Measurements from ENCODE around the gene POLR3K. TPM values are rescaled to one million over a fixed set of nuclear protein-coding genes. Genes with fewer than 3 reads are reported as not detected.
"Not testable (repeated sequence)": the region's sequence is repeated elsewhere in the genome, so short reads cannot be mapped to it uniquely, and the experiment has no call there.

POLR3K gene
- total RNA-seq, 2 experiments from 2014 or later: 39.9 to 45.3 TPM

DNA sequence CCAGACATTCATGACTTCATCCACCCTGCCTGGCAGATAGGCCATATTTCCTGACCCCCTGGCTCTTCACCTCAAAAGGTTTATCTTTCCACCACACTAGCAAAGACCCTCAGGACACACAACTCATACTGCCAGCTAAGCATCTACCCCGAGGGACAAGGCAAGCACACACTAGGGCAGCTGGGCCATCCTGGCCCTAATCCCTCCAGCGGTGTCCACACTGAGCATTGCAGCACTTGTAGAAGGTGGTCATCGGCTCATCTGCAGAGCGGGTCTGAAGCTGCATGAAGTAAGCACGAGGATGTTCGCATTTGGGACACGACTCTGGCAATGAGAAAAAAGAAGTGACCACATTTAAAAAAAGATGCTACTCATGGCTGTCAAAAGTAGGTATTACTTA lies 6.2 kb downstream of the POLR3K start:
- ChIA-PET POLR2A (no interaction called here), CTCF (interaction anchor here (1.6 to 2.2 kb wide), 2 partner anchors 18 to 60 kb away, joined by 3 to 8 read pairs; no protein-coding TSS in a partner anchor)
- Mint-ChIP-seq H3K27me3 (no peaks in the 10 kb centered on the region), H3K36me3 (peaks cover 43% of the 10 kb centered on the region), H3K4me1 (ENCODE audit: low read depth) (peaks cover 34% of the 10 kb centered on the region), H3K27ac (no peak overlapping the region), H3K9me3 (no peaks in the 10 kb centered on the region), H3K4me3 (no peak overlapping the region)
- no peak for DNase-seq
- intact Hi-C loops (cut with micrococcal nuclease): no loop called here

DNA sequence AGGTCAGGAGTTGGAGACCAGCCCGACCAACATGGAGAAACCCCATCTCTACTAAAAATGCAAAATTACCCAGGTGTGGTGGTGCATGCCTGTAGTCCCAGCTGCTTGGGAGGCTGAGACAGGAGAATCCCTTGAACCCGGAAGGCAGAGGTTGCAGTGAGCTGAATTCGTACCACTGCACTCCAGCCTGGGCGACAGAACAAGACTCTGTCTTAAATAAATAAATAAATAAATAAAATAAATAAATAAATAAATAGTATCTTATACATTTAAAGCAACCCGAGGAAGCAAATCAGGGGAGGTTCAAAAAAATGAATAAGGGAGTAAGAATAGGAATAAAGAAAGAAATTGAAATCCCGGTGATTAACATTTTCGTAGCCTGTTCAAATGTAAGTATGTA lies 6.9 kb downstream of the POLR3K start:
- H3K36me3 Mint-ChIP-seq: peaks cover 47% of the 10 kb centered on the region
- H3K27me3 Mint-ChIP-seq; H3K27ac Mint-ChIP-seq; DNase-seq; H3K4me3 Mint-ChIP-seq; H3K9me3 Mint-ChIP-seq; intact Hi-C loops (cut with micrococcal nuclease); POLR2A ChIA-PET: not testable (repeated sequence)
- CTCF ChIA-PET: interaction anchor here (0.6 to 1.6 kb wide), 3 partner anchors 61 to 1995 kb away, joined by 3 read pairs; no protein-coding TSS in a partner anchor
- peaks cover 34% of the 10 kb centered on the region for H3K4me1 Mint-ChIP-seq (ENCODE audit: low read depth)

DNA sequence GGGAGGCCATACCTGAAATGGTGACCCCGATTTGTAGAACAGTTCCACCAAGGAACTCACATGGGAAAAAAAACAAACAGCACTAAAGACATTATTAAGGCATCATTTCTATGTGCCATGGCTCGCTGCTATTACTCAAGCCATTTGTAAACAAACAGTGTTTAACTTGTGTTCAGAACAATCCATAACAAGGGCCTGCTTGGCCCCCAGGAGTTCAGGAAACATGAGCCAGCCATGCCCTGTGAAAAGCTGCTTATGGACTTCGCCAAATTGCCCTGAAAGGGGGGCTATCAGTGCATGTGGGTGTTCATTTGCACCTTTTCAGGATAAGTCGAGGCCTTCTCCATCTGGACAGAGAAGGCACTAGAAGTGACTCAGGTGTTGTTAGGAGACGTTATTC lies 8.0 kb downstream of the POLR3K start:
- intact Hi-C loops (cut with micrococcal nuclease): no loop called here
- Mint-ChIP-seq H3K4me3 (no peak overlapping the region), H3K9me3 (no peaks in the 10 kb centered on the region), H3K27ac (no peak overlapping the region), H3K27me3 (no peaks in the 10 kb centered on the region), H3K4me1 (ENCODE audit: low read depth) (peaks cover 27% of the 10 kb centered on the region), H3K36me3 (peaks cover 37% of the 10 kb centered on the region)
- no peak for DNase-seq
- ChIA-PET CTCF (interaction anchor here (0.8 kb wide), 1 partner anchor 20 kb away, joined by 4 read pairs; no protein-coding TSS in a partner anchor), POLR2A (interaction anchor here (0.6 kb wide), 1 partner anchor 189 kb away, joined by 3 read pairs; the partner anchor contains the start of gene FAM234A)

DNA sequence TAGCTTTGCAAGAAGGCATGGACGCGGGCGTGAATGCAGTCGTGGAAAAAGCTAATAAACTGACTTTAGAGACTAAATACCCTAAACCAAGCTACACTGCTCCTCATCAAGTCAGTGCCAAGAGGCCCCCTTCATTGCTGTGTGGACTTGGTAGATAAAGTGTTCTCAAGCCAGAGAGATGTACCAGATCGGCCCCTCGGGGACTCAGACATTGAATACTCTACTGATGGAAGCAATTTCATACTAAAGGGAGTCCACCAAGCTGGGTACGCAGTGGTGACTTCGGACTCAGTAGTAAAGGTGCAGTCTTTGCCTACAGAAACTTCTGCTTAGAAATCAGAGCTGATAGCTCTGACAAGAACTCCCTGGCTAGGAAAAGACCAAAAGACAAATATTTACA lies 8.8 kb downstream of the POLR3K start:
- Mint-ChIP-seq H3K27ac (no peak overlapping the region), H3K4me1 (ENCODE audit: low read depth) (peaks cover 28% of the 10 kb centered on the region), H3K9me3 (no peaks in the 10 kb centered on the region), H3K4me3 (no peak overlapping the region), H3K27me3 (no peaks in the 10 kb centered on the region), H3K36me3 (peaks cover 38% of the 10 kb centered on the region)
- ChIA-PET POLR2A (interaction anchor here (0.5 kb wide), 1 partner anchor 95 kb away, joined by 3 read pairs; no protein-coding TSS in a partner anchor), CTCF (interaction anchor here (1.1 kb wide), 1 partner anchor 52 kb away, joined by 3 read pairs; no protein-coding TSS in a partner anchor)
- intact Hi-C loops (cut with micrococcal nuclease): no loop called here
- no peak for DNase-seq

DNA sequence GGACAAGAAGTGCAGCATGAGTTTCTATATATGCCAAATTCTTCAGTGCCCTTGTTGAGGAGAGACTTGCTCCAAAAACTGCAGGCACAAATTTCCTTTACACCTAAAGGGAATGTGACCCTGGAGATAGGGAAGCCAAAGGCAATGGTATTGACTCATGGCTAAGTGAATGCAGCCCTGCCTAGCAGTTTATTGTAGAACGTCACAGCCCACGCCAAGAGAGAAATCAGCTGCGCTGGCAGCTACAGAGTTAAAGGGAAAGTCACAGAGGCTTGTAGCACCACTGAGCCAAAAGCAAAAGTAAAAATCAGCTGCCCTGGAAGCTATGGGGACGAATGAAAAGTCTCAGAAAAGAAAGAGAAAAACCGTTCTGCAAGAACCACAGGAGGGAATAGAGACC lies 10.1 kb downstream of the POLR3K start:
- DNase-seq: no peak
- ChIA-PET CTCF (interaction anchor here (1.0 to 1.7 kb wide), 2 partner anchors 22 to 54 kb away, joined by 4 read pairs; no protein-coding TSS in a partner anchor), POLR2A (no interaction called here)
- Mint-ChIP-seq H3K27ac (no peak overlapping the region), H3K4me3 (no peak overlapping the region), H3K27me3 (no peaks in the 10 kb centered on the region), H3K4me1 (ENCODE audit: low read depth) (peaks cover 39% of the 10 kb centered on the region), H3K36me3 (peaks cover 40% of the 10 kb centered on the region), H3K9me3 (no peaks in the 10 kb centered on the region)
- intact Hi-C loops (cut with micrococcal nuclease): no loop called here

DNA sequence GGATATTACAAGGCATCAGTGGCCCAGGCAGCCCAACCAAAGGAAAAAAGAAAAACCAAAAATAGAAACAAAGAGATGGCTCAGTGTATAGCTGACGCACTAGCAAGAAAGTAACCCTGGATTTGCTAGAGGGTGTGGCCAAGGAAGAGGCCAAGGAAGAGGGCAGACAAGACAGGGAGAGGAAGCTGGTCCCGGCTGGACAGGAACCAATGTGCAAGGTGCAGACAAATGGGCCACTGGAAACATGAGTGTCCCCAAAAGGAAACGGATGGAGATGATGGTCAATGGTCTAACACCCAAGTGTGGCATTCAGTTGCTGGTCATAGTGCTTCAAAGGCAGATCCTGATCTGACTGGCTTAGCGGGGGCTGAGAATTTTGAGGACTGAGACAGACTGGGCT lies 10.7 kb downstream of the POLR3K start:
- Mint-ChIP-seq H3K4me3 (no peak overlapping the region), H3K4me1 (ENCODE audit: low read depth) (peaks cover 39% of the 10 kb centered on the region), H3K9me3 (no peaks in the 10 kb centered on the region), H3K27ac (no peak overlapping the region), H3K27me3 (no peaks in the 10 kb centered on the region), H3K36me3 (peaks cover 38% of the 10 kb centered on the region)
- CTCF ChIA-PET: interaction anchor here (1.7 kb wide), 1 partner anchor 54 kb away, joined by 4 read pairs; no protein-coding TSS in a partner anchor
- intact Hi-C loops (cut with micrococcal nuclease): no loop called here
- POLR2A ChIA-PET: no interaction called here
- no peak for DNase-seq

DNA sequence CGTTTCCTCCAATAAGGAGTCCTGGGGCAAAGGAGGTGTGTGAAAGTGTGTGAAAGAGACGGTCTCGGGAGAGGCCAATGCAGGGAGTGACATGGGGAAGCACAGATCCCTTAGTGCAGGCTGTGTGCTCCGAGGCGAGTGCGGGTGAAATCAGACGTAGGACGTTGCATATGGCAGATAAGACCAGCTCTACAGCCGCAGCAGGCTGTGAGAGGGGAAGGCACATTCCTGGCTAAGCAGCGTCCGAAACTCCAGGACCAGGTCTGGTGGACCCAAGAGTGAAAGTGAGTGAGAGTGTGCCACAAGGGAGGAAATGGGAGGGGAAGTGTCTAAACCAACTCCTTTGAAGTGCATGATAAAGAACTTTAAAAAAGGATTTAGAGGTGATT lies 11.3 kb downstream of the POLR3K start:
- Mint-ChIP-seq H3K27ac (no peak overlapping the region), H3K9me3 (no peaks in the 10 kb centered on the region), H3K27me3 (no peaks in the 10 kb centered on the region), H3K4me1 (ENCODE audit: low read depth) (peaks cover 39% of the 10 kb centered on the region), H3K4me3 (no peak overlapping the region), H3K36me3 (peaks cover 34% of the 10 kb centered on the region)
- intact Hi-C loops (cut with micrococcal nuclease): no loop called here
- ChIA-PET CTCF (interaction anchor here (1.7 kb wide), 1 partner anchor 55 kb away, joined by 4 read pairs; no protein-coding TSS in a partner anchor), POLR2A (no interaction called here)
- no peak for DNase-seq

DNA sequence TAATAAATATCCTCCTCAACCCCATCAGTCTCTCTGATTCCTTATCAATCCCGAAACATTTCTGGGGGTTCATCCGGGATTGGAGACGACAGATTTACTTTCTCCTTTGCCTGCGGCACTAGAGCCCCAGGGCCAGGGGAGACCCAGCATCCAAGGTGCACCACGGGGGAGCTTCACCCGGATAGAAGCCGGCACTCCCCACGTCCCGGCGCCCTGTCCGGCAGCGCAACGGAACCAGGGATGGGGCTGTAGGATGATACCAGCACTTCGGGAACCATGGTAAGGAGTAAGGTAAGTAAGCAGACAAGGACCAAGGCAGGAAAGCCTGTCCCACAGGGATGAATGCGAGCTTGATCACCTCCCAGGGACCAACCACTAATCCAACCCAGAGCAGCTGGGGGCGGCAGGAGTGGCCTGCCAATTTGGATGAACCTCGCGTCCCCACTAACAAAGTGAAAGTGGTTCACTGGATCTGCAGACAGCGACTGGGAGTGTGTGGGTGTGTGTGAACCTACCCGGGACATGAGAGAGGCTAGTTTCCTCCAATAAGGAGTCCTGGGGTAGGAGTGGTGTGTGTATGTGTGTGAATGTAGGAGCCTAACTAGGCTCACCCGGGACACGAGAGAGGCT lies 11.9 kb downstream of the POLR3K start:
- intact Hi-C loops (cut with micrococcal nuclease): no loop called here
- H3K9me3 Mint-ChIP-seq: no peaks in the 10 kb centered on the region
- H3K36me3 Mint-ChIP-seq: peaks cover 32% of the 10 kb centered on the region
- DNase-seq: no peak
- ChIA-PET POLR2A (no interaction called here), CTCF (no interaction called here)
- no peak overlapping the region for H3K27ac Mint-ChIP-seq
- H3K27me3 Mint-ChIP-seq: no peaks in the 10 kb centered on the region
- H3K4me3 Mint-ChIP-seq: no peak overlapping the region
- peaks cover 39% of the 10 kb centered on the region for H3K4me1 Mint-ChIP-seq (ENCODE audit: low read depth)

DNA sequence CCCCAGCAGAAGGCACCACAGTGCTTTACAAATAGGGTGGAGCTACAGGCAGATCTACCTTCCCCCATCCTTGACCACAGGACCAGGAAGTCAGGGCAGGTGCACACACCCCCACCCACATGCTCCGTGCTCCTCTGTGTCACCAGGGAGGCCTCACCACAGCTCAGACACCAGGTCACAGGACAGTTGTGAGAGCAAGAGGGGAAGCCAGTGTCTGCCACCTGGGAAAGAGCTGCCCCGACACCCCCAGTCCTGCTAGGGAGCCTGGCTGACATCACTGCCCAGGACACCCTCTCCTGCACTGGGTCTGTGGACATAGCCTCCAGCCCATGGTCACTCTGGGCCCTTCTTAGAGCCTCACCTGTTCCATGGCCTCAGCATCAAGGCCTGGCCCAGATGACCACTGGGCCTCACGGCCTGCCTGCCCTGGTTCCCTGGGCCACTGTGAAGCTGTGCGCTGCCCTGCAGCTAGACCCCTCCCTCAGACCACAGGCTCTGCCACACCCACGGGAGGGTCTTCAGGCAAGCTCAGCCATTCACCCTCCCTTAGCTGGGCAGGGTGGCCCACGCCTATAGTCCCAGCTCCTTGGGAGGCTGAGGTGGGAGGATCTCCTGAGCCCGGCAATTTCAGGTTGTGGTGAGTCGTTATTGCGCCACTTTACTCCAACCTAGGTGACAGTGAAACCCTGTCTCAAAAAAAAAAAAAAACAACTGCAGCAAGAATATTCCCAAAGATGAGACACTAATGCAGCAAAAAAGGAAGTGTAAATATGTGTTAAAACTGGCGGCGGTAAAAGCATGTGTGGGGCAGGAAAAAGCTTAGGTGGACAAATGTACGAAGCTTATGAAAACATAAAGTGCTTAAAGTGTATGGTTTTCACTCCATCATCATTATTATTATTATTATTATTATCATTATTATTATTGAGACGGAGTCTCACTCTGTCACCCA lies 14.2 kb downstream of the POLR3K start:
- Mint-ChIP-seq H3K36me3 (peaks cover 29% of the 10 kb centered on the region), H3K4me1 (ENCODE audit: low read depth) (peaks cover 37% of the 10 kb centered on the region), H3K4me3 (no peak overlapping the region), H3K27me3 (no peaks in the 10 kb centered on the region), H3K9me3 (no peaks in the 10 kb centered on the region), H3K27ac (no peak overlapping the region)
- intact Hi-C loops (cut with micrococcal nuclease): no loop called here
- ChIA-PET CTCF (interaction anchor here (1.2 to 3.3 kb wide), 2 partner anchors 28 to 58 kb away, joined by 3 to 17 read pairs; no protein-coding TSS in a partner anchor), POLR2A (interaction anchor here (1.1 kb wide), 1 partner anchor 14 kb away, joined by 5 read pairs; the partner anchor contains the start of genes POLR3K and SNRNP25)
- peak; percentile 68 for DNase-seq

DNA sequence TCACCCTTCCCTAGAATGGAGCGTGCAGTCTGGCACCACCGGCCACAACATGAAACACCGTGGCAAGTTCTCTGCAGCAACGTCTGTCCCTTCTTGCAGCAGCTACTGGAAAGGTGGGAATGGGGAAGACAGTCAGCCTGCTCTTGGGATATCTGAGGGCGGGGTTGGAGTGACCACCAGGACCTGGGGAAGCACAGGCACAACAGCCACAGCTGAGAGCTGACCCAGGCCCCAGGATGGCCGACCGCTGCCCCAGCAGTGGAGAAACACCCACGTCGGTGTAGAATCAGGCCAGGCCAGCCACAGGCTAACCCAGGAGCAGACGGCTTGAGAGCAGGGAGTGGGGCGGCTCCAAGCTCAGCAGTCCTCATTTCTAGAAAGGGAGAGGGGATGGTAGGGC lies 15.2 kb downstream of the POLR3K start:
- intact Hi-C loops (cut with micrococcal nuclease); H3K4me3 Mint-ChIP-seq; H3K27me3 Mint-ChIP-seq; H3K9me3 Mint-ChIP-seq; DNase-seq; H3K27ac Mint-ChIP-seq: not testable (repeated sequence)
- ChIA-PET CTCF (interaction anchor here (3.3 kb wide), 1 partner anchor 59 kb away, joined by 17 read pairs; no protein-coding TSS in a partner anchor), POLR2A (interaction anchor here (1.1 kb wide), 1 partner anchor 15 kb away, joined by 5 read pairs; the partner anchor contains the start of genes POLR3K and SNRNP25)
- H3K4me1 Mint-ChIP-seq (ENCODE audit: low read depth): peaks cover 35% of the 10 kb centered on the region
- H3K36me3 Mint-ChIP-seq: peaks cover 23% of the 10 kb centered on the region

DNA sequence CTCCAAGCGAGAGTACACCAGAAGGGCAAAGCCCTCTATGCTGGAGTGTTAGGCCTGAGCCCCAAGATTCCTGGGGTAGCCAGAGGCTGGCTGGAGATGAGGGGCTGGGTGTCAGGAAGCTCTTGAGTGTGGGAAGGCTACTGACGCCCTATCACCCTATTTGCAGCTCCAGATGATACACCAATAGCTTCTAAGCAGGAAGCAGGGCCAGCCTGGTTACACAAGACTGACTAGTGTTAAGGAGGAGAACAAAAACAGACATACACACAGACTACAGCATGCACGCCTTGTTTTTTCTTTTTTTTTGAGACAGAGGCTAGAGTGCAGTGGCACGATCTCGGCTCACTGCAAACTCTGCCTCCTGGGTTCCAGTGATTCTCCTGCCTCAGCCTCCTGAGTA lies 15.9 kb downstream of the POLR3K start:
- no peaks in the 10 kb centered on the region for H3K9me3 Mint-ChIP-seq
- no peak overlapping the region for H3K27ac Mint-ChIP-seq
- peaks cover 20% of the 10 kb centered on the region for H3K36me3 Mint-ChIP-seq
- intact Hi-C loops (cut with micrococcal nuclease): no loop called here
- H3K4me3 Mint-ChIP-seq: no peak overlapping the region
- no peaks in the 10 kb centered on the region for H3K27me3 Mint-ChIP-seq
- ChIA-PET POLR2A (no interaction called here), CTCF (interaction anchor here (3.3 kb wide), 1 partner anchor 60 kb away, joined by 17 read pairs; no protein-coding TSS in a partner anchor)
- no peak for DNase-seq
- peaks cover 28% of the 10 kb centered on the region for H3K4me1 Mint-ChIP-seq (ENCODE audit: low read depth)
